HepG2 (cell line): ENCODE results near the gene PLEKHN1.

Experiments
- GTF2F1 ChIP-seq: fragments of 150-350 bp; IDR thresholded peaks from 2 replicates; pipeline ENCODE4 v1.6.1; 2014; ENCODE audit warnings: low read length
- NONO ChIP-seq, 2 experiments: fragments of 450-650 bp in 1 of 2; sonication (generic) in 1 of 2; formaldehyde crosslinking in 1 of 2; IDR thresholded peaks in 1 of 2; conservative IDR thresholded peaks in 1 of 2; 2 replicates each; pipeline versions ENCODE4 v1.6.1 to v1.8.0; 2017 to 2022; ENCODE audit warnings: mild to moderate bottlenecking in 1 of 2, missing genetic modification reagents in 1 of 2, moderate library complexity in 1 of 2
- POLR2A ChIP-seq, 2 experiments: IDR thresholded peaks; 2 replicates each; pipeline ENCODE4 v1.6.1; 2011; ENCODE audit warnings: low read depth in 2 of 2, low read length in 2 of 2, mild to moderate bottlenecking in 1 of 2, moderate library complexity in 1 of 2; ENCODE audit not compliant: insufficient read depth in 1 of 2
- RELA ChIP-seq: sonication (generic); formaldehyde crosslinking; IDR thresholded peaks from 2 replicates; pipeline ENCODE4 v1.4.0; 2020; ENCODE audit warnings: missing genetic modification reagents
- SRSF9 ChIP-seq: fragments of 200-400 bp; formaldehyde crosslinking; IDR thresholded peaks from 2 replicates; pipeline ENCODE4 v1.6.1; 2018; ENCODE audit warnings: borderline replicate concordance, mild to moderate bottlenecking, low read depth, low read length; ENCODE audit not compliant: insufficient read depth, poor library complexity, severe bottlenecking
- ZNF512B ChIP-seq: sonication (generic); formaldehyde crosslinking; IDR thresholded peaks from 2 replicates; pipeline ENCODE4 v1.5.1; 2020; ENCODE audit warnings: missing genetic modification reagents, mild to moderate bottlenecking, borderline replicate concordance
- TF ChIP-seq, protein P1 (sequence below): sonication (generic); formaldehyde crosslinking; IDR thresholded peaks from 2 replicates; pipeline ENCODE4 v1.5.0; 2020; ENCODE audit warnings: mild to moderate bottlenecking, missing genetic modification reagents, moderate library complexity
- TF ChIP-seq, protein P2 (sequence below): sonication (generic); formaldehyde crosslinking; conservative IDR thresholded peaks from 2 replicates; pipeline ENCODE4 v1.4.0; 2020; ENCODE audit warnings: missing genetic modification reagents

DNA sequence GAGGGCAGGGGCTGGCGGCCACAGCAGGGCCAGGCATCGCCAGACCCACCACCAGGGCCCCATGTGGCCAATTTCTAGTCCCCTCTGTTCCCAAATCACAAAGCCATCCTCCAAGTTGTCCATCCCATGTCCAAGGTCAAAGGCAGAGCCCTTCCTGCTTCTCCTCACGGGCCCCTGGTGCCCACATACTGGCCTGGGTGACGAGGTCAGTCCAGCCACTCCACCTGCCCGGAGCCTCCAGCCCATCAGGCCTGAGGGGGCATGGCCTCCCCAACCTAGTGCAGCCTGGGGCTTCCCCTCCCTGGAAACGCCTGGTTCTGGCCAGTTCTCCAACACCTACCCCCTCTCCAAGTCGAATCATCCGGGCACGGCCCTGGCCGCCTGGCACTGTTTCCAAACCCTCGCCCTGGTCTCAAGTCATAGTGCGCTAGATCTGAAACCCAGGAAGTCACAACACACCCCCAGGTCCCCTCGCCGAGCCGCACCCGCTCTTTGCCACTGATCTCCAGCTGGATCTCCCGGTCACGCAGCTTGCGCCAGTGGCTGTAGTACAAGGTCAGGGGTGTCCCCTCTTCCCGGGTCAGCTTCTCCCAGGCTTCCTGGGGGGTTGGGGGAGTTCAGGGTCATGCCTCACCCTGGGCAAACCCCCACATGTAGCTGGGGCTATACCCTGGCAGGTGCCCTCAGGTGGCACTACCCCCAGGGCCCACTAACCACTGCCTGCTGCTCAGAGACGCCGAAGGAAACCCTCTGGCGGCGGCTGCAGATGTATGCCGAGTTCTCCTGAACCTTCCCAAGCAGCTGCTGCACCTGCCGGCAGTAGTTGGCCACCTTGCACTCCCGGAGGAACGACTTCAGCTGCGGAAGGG is 20.4 kb upstream of the PLEKHN1 start:
- TF ChIP-seq SRSF9 (no peak), NONO (IDR thresholded peaks at IDR 0.05) (no peak), NONO (CRISPR knock-in tag; conservative IDR thresholded peaks at IDR 0.05) (no peak), POLR2A (IDR thresholded peaks at IDR 0.05; ENCODE audit: insufficient read depth in 1 of 2, low read depth in 2 of 2, low read length in 2 of 2) (no peak), GTF2F1 (no peak), RELA (CRISPR knock-in tag) (no peak), ZNF512B (CRISPR knock-in tag) (no peak)
- TF ChIP-seq, protein P1, sequence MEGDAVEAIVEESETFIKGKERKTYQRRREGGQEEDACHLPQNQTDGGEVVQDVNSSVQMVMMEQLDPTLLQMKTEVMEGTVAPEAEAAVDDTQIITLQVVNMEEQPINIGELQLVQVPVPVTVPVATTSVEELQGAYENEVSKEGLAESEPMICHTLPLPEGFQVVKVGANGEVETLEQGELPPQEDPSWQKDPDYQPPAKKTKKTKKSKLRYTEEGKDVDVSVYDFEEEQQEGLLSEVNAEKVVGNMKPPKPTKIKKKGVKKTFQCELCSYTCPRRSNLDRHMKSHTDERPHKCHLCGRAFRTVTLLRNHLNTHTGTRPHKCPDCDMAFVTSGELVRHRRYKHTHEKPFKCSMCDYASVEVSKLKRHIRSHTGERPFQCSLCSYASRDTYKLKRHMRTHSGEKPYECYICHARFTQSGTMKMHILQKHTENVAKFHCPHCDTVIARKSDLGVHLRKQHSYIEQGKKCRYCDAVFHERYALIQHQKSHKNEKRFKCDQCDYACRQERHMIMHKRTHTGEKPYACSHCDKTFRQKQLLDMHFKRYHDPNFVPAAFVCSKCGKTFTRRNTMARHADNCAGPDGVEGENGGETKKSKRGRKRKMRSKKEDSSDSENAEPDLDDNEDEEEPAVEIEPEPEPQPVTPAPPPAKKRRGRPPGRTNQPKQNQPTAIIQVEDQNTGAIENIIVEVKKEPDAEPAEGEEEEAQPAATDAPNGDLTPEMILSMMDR (CRISPR knock-in tag): no peak
- TF ChIP-seq, protein P2, sequence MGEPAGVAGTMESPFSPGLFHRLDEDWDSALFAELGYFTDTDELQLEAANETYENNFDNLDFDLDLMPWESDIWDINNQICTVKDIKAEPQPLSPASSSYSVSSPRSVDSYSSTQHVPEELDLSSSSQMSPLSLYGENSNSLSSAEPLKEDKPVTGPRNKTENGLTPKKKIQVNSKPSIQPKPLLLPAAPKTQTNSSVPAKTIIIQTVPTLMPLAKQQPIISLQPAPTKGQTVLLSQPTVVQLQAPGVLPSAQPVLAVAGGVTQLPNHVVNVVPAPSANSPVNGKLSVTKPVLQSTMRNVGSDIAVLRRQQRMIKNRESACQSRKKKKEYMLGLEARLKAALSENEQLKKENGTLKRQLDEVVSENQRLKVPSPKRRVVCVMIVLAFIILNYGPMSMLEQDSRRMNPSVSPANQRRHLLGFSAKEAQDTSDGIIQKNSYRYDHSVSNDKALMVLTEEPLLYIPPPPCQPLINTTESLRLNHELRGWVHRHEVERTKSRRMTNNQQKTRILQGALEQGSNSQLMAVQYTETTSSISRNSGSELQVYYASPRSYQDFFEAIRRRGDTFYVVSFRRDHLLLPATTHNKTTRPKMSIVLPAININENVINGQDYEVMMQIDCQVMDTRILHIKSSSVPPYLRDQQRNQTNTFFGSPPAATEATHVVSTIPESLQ (CRISPR knock-in tag): no peak
